Measurements from ENCODE around the gene ZNF668. TPM values are rescaled to one million over a fixed set of nuclear protein-coding genes. Genes with fewer than 3 reads are reported as not detected.

Gene ZNF668
- total and polyA plus RNA-seq, 4 experiments from 2014 or later = 3.0 to 13.6 (median 9.2) TPM

- intact Hi-C loops (cut with micrococcal nuclease) = no loop called here
- H3K4me3 Mint-ChIP-seq = no peak overlapping the region
- POLR2A ChIA-PET (ENCODE audit: partially characterized antibody) = no interaction called here
Observed at GRCh38 chr16:31067342-31067741, 6.7 kb downstream of the ZNF668 start.

GRCh38 chr16:31064882-31065461 lies 9.1 kb downstream of the ZNF668 start:
- POLR2A ChIA-PET (ENCODE audit: partially characterized antibody) = interaction anchor here (0.9 to 3.0 kb wide), 3 partner anchors 9 to 115 kb away, joined by 3 to 23 read pairs (median 5); partner anchors contain the start of genes FUS, ZNF646 and ZNF668
- peaks cover 29 to 70% (median 52%) of the 10 kb centered on the region in 4 donors for H3K4me1 Mint-ChIP-seq
- peaks cover 47% of the 10 kb centered on the region for H3K4me1 ChIP-seq (ENCODE audit: insufficient read depth, low read length)

More at GRCh38 chr16:31067342-31067741, 6.7 kb downstream of the ZNF668 start:
- Histone ChIP-seq H3K4me3 (ENCODE audit: low read length in 2 of 2) (no peak overlapping the region), H3K27me3 (ENCODE audit: insufficient read depth, low read length) (no peaks in the 10 kb centered on the region), H3K9me3 (ENCODE audit: control insufficient read depth in 1 of 2, low read length in 2 of 2) (no peaks in the 10 kb centered on the region), H3K36me3 (ENCODE audit: insufficient read depth, low read length) (no peaks in the 10 kb centered on the region), H3K4me1 (ENCODE audit: insufficient read depth, low read length) (peaks cover 46% of the 10 kb centered on the region), H3K27ac (ENCODE audit: low read depth, low read length) (no peak overlapping the region)
- H3K27me3 Mint-ChIP-seq = no peaks in the 10 kb centered on the region
- CTCF ChIA-PET (ENCODE audit: partially characterized antibody) = interaction anchor here (1.1 kb wide), 1 partner anchor 75 kb away, joined by 3 read pairs; no protein-coding TSS in a partner anchor
- no peak for DNase-seq
- H3K27ac Mint-ChIP-seq = peak overlapping the region in 1 of 7 donors; percentile 51
- no peaks in the 10 kb centered on the region for H3K9me3 Mint-ChIP-seq
- H3K4me1 Mint-ChIP-seq = peaks cover 36 to 70% (median 56%) of the 10 kb centered on the region in 4 donors
- peaks cover 6 to 9% of the 10 kb centered on the region in 2 donors for H3K36me3 Mint-ChIP-seq

GRCh38 chr16:31063843-31064611 lies 10.0 kb downstream of the ZNF668 start:
- Mint-ChIP-seq H3K4me3 (peak overlapping the region; percentile 72 to 92 (median 84)), H3K27ac (peak overlapping the region; percentile 77 to 89 (median 85)), H3K4me1 (peaks cover 26 to 66% (median 48%) of the 10 kb centered on the region in 4 donors), H3K9me3 (no peaks in the 10 kb centered on the region), H3K27me3 (no peaks in the 10 kb centered on the region), H3K36me3 (peaks cover 12 to 18% of the 10 kb centered on the region in 2 donors)
- intact Hi-C loops (cut with micrococcal nuclease) = no loop called here
- Histone ChIP-seq H3K36me3 (ENCODE audit: insufficient read depth, low read length) (no peaks in the 10 kb centered on the region), H3K4me3 (ENCODE audit: low read length in 2 of 2) (no peak overlapping the region), H3K4me1 (ENCODE audit: insufficient read depth, low read length) (peaks cover 47% of the 10 kb centered on the region), H3K27me3 (ENCODE audit: insufficient read depth, low read length) (no peaks in the 10 kb centered on the region), H3K9me3 (ENCODE audit: control insufficient read depth in 1 of 2, low read length in 2 of 2) (no peaks in the 10 kb centered on the region), H3K27ac (ENCODE audit: low read depth, low read length) (peak overlapping the region; percentile 9)
- ChIA-PET CTCF (ENCODE audit: partially characterized antibody) (no interaction called here), POLR2A (ENCODE audit: partially characterized antibody) (interaction anchor here (1.1 to 3.0 kb wide), 2 partner anchors 10 to 116 kb away, joined by 5 to 23 read pairs; partner anchors contain the start of genes FUS, ZNF646 and ZNF668)
- DNase-seq = peak; percentile 25 to 39 (median 30)

More at GRCh38 chr16:31064882-31065461, 9.1 kb downstream of the ZNF668 start:
- H3K9me3 ChIP-seq (ENCODE audit: control insufficient read depth in 1 of 2, low read length in 2 of 2) = no peaks in the 10 kb centered on the region
- Mint-ChIP-seq H3K9me3 (no peaks in the 10 kb centered on the region), H3K36me3 (peaks cover 10 to 14% of the 10 kb centered on the region in 2 donors), H3K4me3 (peak overlapping the region; percentile 72 to 92 (median 84)), H3K27me3 (no peaks in the 10 kb centered on the region), H3K27ac (peak overlapping the region in 6 of 7 donors; percentile 71 to 89 (median 84))
- H3K27me3 ChIP-seq (ENCODE audit: insufficient read depth, low read length) = no peaks in the 10 kb centered on the region
- DNase-seq = no peak
- no peak overlapping the region for H3K4me3 ChIP-seq (ENCODE audit: low read length in 2 of 2)
- CTCF ChIA-PET (ENCODE audit: partially characterized antibody) = no interaction called here
- peak overlapping the region; percentile 9 for H3K27ac ChIP-seq (ENCODE audit: low read depth, low read length)
- intact Hi-C loops (cut with micrococcal nuclease) = no loop called here
- H3K36me3 ChIP-seq (ENCODE audit: insufficient read depth, low read length) = no peaks in the 10 kb centered on the region

DNA sequence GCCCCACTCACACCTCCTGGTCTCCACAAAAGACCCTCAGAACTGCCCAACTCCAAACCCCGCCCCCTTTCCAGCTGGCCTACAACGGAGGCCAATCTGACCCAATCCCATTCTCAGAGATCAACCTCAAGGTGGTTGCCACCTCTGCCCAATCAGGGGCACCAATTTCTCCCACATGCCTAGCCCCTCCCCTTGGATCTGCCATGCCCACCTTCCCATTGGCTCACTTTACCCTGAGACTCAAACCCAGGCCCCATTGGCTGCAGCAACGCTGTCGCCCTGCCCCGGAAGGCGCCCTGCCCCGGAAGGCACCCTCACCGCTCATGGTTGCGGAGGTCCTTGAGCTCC lies 10.6 kb downstream of the ZNF668 start:
- no peak overlapping the region for H3K27ac ChIP-seq (ENCODE audit: low read depth, low read length)
- no peak for DNase-seq
- no peaks in the 10 kb centered on the region for H3K9me3 ChIP-seq (ENCODE audit: control insufficient read depth in 1 of 2, low read length in 2 of 2)
- no peaks in the 10 kb centered on the region for H3K27me3 ChIP-seq (ENCODE audit: insufficient read depth, low read length)
- CTCF ChIA-PET (ENCODE audit: partially characterized antibody) = no interaction called here
- POLR2A ChIA-PET (ENCODE audit: partially characterized antibody) = interaction anchor here (1.1 to 3.0 kb wide), 2 partner anchors 10 to 116 kb away, joined by 5 to 23 read pairs; partner anchors contain the start of genes FUS, ZNF646 and ZNF668
- H3K4me3 ChIP-seq (ENCODE audit: low read length in 2 of 2) = no peak overlapping the region
- H3K36me3 Mint-ChIP-seq = peaks cover 12 to 18% of the 10 kb centered on the region in 2 donors
- H3K9me3 Mint-ChIP-seq = no peaks in the 10 kb centered on the region
- H3K4me1 Mint-ChIP-seq = peaks cover 24 to 62% (median 44%) of the 10 kb centered on the region in 4 donors
- H3K4me3 Mint-ChIP-seq = peak overlapping the region in 7 of 8 donors; percentile 43 to 85 (median 79)
- H3K36me3 ChIP-seq (ENCODE audit: insufficient read depth, low read length) = no peaks in the 10 kb centered on the region
- intact Hi-C loops (cut with micrococcal nuclease) = no loop called here
- no peaks in the 10 kb centered on the region for H3K27me3 Mint-ChIP-seq
- peak overlapping the region in 6 of 7 donors; percentile 57 to 88 (median 80) for H3K27ac Mint-ChIP-seq
- H3K4me1 ChIP-seq (ENCODE audit: insufficient read depth, low read length) = peaks cover 47% of the 10 kb centered on the region

- DNase-seq = no peak
- H3K4me3 ChIP-seq (ENCODE audit: low read length in 2 of 2) = no peak overlapping the region
- H3K27ac ChIP-seq (ENCODE audit: low read depth, low read length) = no peak overlapping the region
- CTCF ChIA-PET (ENCODE audit: partially characterized antibody) = no interaction called here
- no peaks in the 10 kb centered on the region for H3K36me3 ChIP-seq (ENCODE audit: insufficient read depth, low read length)
- POLR2A ChIA-PET (ENCODE audit: partially characterized antibody) = interaction anchor here (2.0 kb wide), 1 partner anchor 12 kb away, joined by 7 read pairs; the partner anchor contains the start of genes ZNF646 and ZNF668
- no peaks in the 10 kb centered on the region for H3K9me3 Mint-ChIP-seq
- no peak overlapping the region for H3K4me3 Mint-ChIP-seq
- H3K36me3 Mint-ChIP-seq = peaks cover 12 to 18% of the 10 kb centered on the region in 2 donors
- no peaks in the 10 kb centered on the region for H3K9me3 ChIP-seq (ENCODE audit: control insufficient read depth in 1 of 2, low read length in 2 of 2)
- peaks cover 20 to 53% (median 40%) of the 10 kb centered on the region in 4 donors for H3K4me1 Mint-ChIP-seq
- H3K27me3 ChIP-seq (ENCODE audit: insufficient read depth, low read length) = no peaks in the 10 kb centered on the region
- H3K4me1 ChIP-seq (ENCODE audit: insufficient read depth, low read length) = peaks cover 47% of the 10 kb centered on the region
- H3K27me3 Mint-ChIP-seq = no peaks in the 10 kb centered on the region
- H3K27ac Mint-ChIP-seq = no peak overlapping the region
- intact Hi-C loops (cut with micrococcal nuclease) = no loop called here
Observed at GRCh38 chr16:31061813-31062440, 12.1 kb downstream of the ZNF668 start.

DNA sequence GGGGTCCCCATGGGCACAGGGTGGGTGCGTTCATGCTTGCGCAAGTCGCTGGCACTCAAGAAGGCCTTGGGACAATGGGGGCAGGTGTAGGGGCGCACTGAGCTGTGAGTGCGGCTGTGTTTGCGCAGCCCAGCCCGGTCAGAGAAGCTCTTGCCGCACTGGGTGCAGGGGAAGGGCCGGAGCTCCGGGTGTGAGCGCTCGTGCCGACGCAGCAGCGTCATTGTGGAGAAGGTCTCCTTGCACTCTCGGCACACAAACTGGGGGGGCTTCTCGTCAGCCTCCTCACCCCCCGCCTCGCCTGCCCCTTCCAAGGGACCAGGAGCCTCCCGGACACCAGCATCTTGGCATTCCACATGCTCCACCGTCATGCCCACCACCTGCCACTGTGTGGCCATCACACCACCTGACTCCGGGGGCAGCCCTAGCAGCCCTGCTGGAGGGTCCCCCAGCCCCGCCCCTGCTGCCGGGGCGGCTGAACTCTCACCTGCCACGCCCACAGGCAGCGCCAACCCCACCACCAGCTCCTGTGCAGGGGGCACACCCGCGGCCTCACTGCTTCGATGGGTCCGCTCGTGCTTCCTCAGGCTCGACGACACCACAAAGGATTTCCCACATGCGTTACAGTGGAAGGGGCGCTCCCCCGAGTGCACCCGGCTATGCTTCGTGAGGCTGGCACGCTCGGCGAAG lies 12.8 kb downstream of the ZNF668 start:
- Mint-ChIP-seq H3K27ac (no peak overlapping the region), H3K4me1 (peaks cover 18 to 47% (median 36%) of the 10 kb centered on the region in 4 donors), H3K9me3 (no peaks in the 10 kb centered on the region), H3K27me3 (no peaks in the 10 kb centered on the region), H3K36me3 (peaks cover 12 to 18% of the 10 kb centered on the region in 2 donors), H3K4me3 (no peak overlapping the region)
- ChIA-PET CTCF (ENCODE audit: partially characterized antibody) (interaction anchor here (1.3 kb wide), 1 partner anchor 12 kb away, joined by 3 read pairs; no protein-coding TSS in a partner anchor), POLR2A (ENCODE audit: partially characterized antibody) (interaction anchor here (2.0 kb wide), 1 partner anchor 13 kb away, joined by 7 read pairs; the partner anchor contains the start of genes ZNF646 and ZNF668)
- H3K4me3 ChIP-seq (ENCODE audit: low read length in 2 of 2) = no peak overlapping the region
- no peaks in the 10 kb centered on the region for H3K27me3 ChIP-seq (ENCODE audit: insufficient read depth, low read length)
- no peak for DNase-seq
- intact Hi-C loops (cut with micrococcal nuclease) = no loop called here
- peaks cover 46% of the 10 kb centered on the region for H3K4me1 ChIP-seq (ENCODE audit: insufficient read depth, low read length)
- H3K36me3 ChIP-seq (ENCODE audit: insufficient read depth, low read length) = no peaks in the 10 kb centered on the region
- no peak overlapping the region for H3K27ac ChIP-seq (ENCODE audit: low read depth, low read length)
- H3K9me3 ChIP-seq (ENCODE audit: control insufficient read depth in 1 of 2, low read length in 2 of 2) = no peaks in the 10 kb centered on the region
